VCaP (cell line): ENCODE results near the gene TTLL7.

Experiments
- H3K27ac ChIP-seq: fragments of 450-650 bp; 2 replicates; pipeline ENCODE4 v1.5.1; 2017
- CTCF ChIP-seq: fragments of 450-650 bp; conservative IDR thresholded peaks from 2 replicates; pipeline ENCODE4 v1.5.1; 2017; ENCODE audit warnings: mild to moderate bottlenecking, moderate library complexity

Gene TTLL7

DNA sequence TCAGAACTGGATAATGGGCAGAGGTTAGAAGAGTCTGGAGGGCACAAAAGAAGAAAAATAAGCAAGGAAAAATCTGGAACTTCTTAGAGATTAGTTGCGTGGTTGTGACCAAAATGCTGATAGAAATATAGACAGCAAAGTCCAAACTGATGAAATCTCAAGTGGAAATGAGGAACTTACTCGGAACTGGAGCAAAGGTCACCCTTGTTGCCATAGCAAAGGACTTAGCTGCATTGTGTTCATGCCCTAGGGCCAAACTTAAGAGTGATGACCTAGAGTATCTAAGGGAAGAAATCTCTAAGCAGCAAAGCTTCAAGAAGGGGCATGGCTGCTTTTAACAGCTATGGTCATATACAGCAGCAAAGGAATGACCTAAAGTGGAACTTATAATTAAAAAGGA, 180.0 kb downstream of the TTLL7 start:
- H3K27ac ChIP-seq, result no peak overlapping the region
- TF ChIP-seq CTCF, result no peak

GRCh38 chr1:83816836-83817235, 182.1 kb downstream of the TTLL7 start:
- no peak for TF ChIP-seq CTCF
- no peak overlapping the region for H3K27ac ChIP-seq

- no peak overlapping the region for H3K27ac ChIP-seq
- no peak for TF ChIP-seq CTCF
Observed at GRCh38 chr1:83815330-83815729, 183.6 kb downstream of the TTLL7 start.
